GM18867 (cell line): ENCODE data around the gene ANKMY1.
"Not testable (repeated sequence)": the region's sequence is repeated elsewhere in the genome, so short reads cannot be mapped to it uniquely, and the experiment has no call there.

Experiments used
- ATAC-seq: cut with Tn5 transposase; IDR thresholded peaks from one replicate; pipeline ENCODE4 v1.9.1; 2021; ENCODE audit warnings: mild to moderate bottlenecking, moderate library complexity; ENCODE audit not compliant: unreplicated experiment

The ANKMY1 gene

GRCh38 chr2:240568678-240569522, 11.1 kb upstream of the ANKMY1 start:
- peak; percentile 19 for ATAC-seq

GRCh38 chr2:240567872-240568677, 10.3 kb upstream of the ANKMY1 start, which contains the start of gene RNPEPL1:
TSS of gene RNPEPL1 (plus strand) at chr2:240568484. CDS start at chr2:240568587, 103 bp downstream.
- ATAC-seq: peak; percentile 32

GRCh38 chr2:240567137-240567871, 9.5 kb upstream of the ANKMY1 start:
- ATAC-seq: no peak

GRCh38 chr2:240566203-240567136, 8.7 kb upstream of the ANKMY1 start:
- ATAC-seq: peak; percentile 45

GRCh38 chr2:240565333-240566202, 7.8 kb upstream of the ANKMY1 start:
- peak; percentile 32 for ATAC-seq

DNA sequence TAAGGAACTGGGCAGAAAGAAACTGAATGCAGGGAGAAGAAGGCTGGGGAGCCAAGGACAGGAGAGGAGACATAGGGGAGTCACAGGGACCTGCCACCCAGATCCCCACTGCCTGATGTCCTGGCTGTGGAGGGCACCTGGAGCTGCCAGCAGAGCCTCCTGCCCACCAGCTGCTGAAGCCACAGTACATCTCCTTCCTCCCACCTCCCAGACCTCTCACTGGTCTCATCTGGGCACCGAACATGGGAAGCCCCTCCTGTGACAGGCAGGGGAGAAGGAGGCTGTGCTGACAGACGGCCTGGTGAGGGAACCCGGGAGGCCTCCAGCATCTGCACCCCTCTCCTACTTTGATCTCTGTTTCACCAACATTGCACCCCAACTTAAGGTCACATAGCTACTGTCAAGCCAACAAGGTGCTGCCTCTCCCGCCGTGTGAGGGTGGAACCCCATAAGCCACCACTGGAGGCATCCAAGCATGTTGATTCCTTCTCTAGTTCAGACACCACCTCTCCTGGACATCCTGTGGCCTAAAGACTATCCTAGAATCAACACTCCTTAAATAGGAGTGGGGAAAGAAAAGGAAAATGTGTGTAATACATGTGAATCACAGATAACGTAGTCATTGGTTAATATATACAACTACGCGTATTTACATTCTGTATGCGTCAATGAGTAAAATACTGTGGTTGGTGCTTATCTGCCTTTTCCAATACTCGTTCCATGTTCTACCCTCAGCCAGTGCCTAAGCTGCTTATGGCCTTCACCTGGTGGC, 7.0 kb upstream of the ANKMY1 start:
- no peak for ATAC-seq

- no peak for ATAC-seq
Measured at GRCh38 chr2:240563951-240564560, 6.3 kb upstream of the ANKMY1 start.

GRCh38 chr2:240563231-240563630, 5.4 kb upstream of the ANKMY1 start:
- not testable (repeated sequence) for ATAC-seq

DNA sequence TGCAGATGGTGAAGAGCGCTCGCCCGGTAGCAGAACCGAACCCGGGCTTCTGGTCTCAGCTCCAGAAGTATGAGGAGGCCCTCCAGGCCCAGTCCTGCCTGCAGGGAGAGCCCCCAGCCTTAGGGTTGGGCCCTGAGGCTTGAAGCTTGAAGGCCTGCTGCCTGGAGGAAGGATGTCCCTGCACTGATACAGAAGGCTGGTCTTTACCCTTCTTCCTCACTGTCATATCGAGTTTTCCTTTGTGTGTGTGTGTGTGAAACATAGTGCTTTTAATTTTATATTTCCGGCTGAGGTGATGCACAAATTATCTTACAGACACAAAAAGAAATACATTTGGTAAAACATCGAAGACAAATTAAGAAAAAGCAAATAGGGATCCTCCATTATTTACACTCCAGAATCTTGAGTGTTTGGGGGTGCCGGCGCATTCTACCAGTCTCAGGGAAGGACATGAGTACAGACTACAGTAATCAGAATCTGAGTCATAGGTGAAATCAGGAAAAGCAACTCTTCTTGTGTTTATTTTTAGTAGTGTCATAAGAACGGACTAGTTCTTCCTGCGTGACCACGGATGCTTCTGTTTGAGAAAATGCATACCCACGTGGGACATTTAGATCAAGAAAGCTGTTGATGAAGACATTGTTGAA, 3.7 kb upstream of the ANKMY1 start:
- ATAC-seq: no peak

DNA sequence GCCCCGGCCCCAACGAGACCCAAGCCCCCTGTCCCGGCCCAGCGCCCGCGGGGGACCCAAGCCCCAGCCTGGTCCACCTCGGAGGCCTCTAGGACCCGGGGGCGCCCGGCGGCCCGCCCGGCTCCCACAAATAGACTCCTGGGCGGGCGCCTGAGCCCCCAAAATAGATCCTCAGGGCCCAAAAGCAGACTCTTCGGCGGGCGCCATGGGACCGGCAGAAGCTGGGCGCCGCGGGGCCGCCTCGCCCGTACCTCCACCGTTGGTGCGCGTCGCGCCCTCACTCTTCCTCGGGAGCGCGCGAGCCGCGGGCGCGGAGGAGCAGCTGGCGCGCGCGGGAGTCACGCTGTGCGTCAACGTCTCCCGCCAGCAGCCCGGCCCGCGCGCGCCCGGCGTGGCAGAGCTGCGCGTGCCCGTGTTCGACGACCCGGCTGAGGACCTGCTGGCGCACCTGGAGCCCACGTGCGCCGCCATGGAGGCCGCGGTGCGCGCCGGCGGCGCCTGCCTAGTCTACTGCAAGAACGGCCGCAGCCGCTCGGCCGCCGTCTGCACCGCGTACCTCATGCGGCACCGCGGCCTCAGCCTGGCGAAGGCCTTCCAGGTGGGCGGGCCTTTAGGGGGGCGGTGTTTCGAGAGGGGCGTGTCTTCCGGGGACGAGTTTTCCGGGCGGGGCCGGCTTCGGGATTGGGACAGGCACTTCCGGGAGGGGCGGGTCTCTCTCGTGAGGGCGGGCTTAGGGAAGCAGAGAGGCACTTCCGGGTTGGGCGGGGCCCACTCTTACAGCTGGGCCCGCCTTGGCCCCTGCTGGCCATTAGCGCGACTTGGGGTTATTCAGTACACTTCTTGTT, 2.9 kb upstream of the ANKMY1 start:
- peak; percentile 52 for ATAC-seq

DNA sequence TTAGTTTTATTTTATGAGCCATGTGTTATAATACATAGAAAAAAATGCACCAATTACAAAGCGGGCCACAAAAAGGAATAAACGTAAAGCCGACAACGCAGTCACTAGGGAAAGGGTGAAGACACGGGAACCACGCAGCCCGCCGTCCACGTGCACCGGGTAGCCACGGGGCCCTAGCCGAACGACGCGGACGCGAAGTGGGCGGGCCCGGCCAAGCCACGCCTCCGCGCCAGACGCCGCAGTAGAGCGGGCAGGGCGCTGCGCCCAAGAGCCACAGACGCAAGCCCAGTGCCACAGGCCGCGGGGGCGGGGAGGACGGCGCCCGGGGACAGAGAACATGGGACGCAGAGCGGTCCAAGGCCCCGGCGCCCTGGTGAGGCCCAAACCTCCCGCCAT, 2.3 kb upstream of the ANKMY1 start, which contains the start of gene DUSP28:
TSS of gene DUSP28 (plus strand) at position 274 of the 396 bp plus-strand sequence. CDS start 328 bp downstream, outside the sequence.
- peak; percentile 56 for ATAC-seq

DNA sequence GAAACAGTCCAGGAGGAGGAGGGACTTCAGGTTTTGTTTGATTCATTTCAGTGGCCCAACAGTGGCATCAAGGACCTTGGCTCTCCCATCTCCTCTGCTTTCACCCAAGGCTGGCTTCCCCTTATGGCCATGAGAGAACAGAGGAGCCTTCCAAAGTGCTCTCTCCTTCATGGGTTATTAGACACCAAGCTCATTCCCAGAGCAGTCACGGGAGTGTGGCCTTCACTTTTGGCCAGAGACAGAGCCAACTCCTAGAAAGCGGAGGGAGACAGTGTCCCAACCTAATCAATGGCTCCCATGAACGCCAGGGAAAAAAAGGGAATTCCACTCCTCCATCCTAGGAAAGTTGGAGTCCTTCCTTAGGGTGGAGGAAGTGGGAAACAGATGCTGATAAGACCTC, 1.5 kb upstream of the ANKMY1 start:
- ATAC-seq: no peak

GRCh38 chr2:240558236-240558761, 511 bp upstream of the ANKMY1 start:
- no peak for ATAC-seq

DNA sequence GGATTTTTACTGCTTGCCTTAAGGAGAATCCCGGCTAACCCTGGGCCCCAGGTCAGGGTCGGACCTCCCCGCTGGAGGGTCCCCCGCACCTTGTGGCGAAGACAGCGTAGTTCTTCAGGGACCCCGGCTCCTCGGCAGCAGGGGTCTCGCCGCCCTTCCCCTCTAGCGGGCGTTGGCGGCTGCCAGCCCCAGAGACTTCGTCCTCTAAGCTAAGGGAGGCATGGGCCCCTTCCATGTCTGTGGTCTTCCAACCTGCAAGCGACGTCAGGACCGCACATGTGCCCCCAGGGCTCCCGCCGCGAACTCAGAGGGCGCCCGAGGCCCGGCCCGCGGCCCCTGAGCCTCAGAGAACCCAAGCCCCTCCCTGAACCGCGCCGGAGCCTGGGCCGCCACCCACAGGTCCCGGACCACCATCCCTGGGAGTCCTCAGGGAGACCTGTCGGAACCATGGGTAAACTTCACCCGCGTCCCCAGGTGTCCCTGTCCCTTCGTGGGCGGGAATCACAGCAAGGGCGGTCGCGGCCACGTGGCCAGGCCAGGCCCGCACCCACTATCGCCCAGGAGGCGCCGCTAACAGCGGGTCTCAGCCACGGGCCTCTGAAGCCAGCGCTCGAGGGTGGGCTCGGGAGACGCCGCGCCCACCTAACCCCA, 562 bp downstream of the ANKMY1 start:
- ATAC-seq: no peak

GRCh38 chr2:240556553-240557100, 1.2 kb downstream of the ANKMY1 start:
- no peak for ATAC-seq
